ENCODE data around the gene CIAPIN1. TPM values are rescaled to one million over a fixed set of nuclear protein-coding genes. Genes with fewer than 3 reads are reported as not detected.
"Not testable (repeated sequence)": the region's sequence is repeated elsewhere in the genome, so short reads cannot be mapped to it uniquely, and the experiment has no call there.

Gene CIAPIN1
- total RNA-seq, 1 donor from 2014 or later = 37.0 TPM

GRCh38 chr16:57445510-57445909 is 1.7 kb downstream of the CIAPIN1 start:
- no peak overlapping the region for H3K4me3 ChIP-seq
- H3K4me1 ChIP-seq = peaks cover 31% of the 10 kb centered on the region
- no peaks in the 10 kb centered on the region for H3K9me3 ChIP-seq
- H3K36me3 ChIP-seq = peaks cover 2% of the 10 kb centered on the region
- H3K27me3 ChIP-seq (ENCODE audit: low read depth) = no peaks in the 10 kb centered on the region
- no peak for DNase-seq
- TF ChIP-seq CTCF (IDR thresholded peaks at IDR 0.05) = no peak
- H3K27ac ChIP-seq = no peak overlapping the region
- intact Hi-C loops (cut with DNase I) = no loop called here
- ATAC-seq = no peak

- intact Hi-C loops (cut with DNase I) = no loop called here
- ATAC-seq = no peak
- H3K9me3 ChIP-seq = no peaks in the 10 kb centered on the region
- peaks cover 8% of the 10 kb centered on the region for H3K36me3 ChIP-seq
- H3K4me3 ChIP-seq = no peak overlapping the region
- TF ChIP-seq CTCF (IDR thresholded peaks at IDR 0.05) = no peak
- DNase-seq = no peak
- H3K4me1 ChIP-seq = peaks cover 31% of the 10 kb centered on the region
- H3K27me3 ChIP-seq (ENCODE audit: low read depth) = no peaks in the 10 kb centered on the region
- H3K27ac ChIP-seq = no peak overlapping the region
Measured at GRCh38 chr16:57444711-57445110, 2.5 kb downstream of the CIAPIN1 start.

- H3K9me3 ChIP-seq; ATAC-seq; DNase-seq; intact Hi-C loops (cut with DNase I); H3K4me1 ChIP-seq; H3K27me3 ChIP-seq (ENCODE audit: low read depth); H3K27ac ChIP-seq; H3K4me3 ChIP-seq: not testable (repeated sequence)
- peaks cover 50% of the 10 kb centered on the region for H3K36me3 ChIP-seq
Measured at GRCh38 chr16:57440551-57440950, 6.6 kb downstream of the CIAPIN1 start.

GRCh38 chr16:57439947-57440346 is 7.2 kb downstream of the CIAPIN1 start:
- DNase-seq; H3K4me1 ChIP-seq; intact Hi-C loops (cut with DNase I); H3K4me3 ChIP-seq; H3K27me3 ChIP-seq (ENCODE audit: low read depth); H3K27ac ChIP-seq; ATAC-seq; H3K9me3 ChIP-seq: not testable (repeated sequence)
- H3K36me3 ChIP-seq = peaks cover 56% of the 10 kb centered on the region

- H3K4me1 ChIP-seq = no peaks in the 10 kb centered on the region
- intact Hi-C loops (cut with DNase I) = no loop called here
- no peaks in the 10 kb centered on the region for H3K27me3 ChIP-seq (ENCODE audit: low read depth)
- H3K27ac ChIP-seq = no peak overlapping the region
- ATAC-seq (no peak), DNase-seq (no peak)
- H3K36me3 ChIP-seq = peaks cover 97% of the 10 kb centered on the region
- H3K9me3 ChIP-seq = no peaks in the 10 kb centered on the region
- TF ChIP-seq CTCF (IDR thresholded peaks at IDR 0.05) = no peak
- no peak overlapping the region for H3K4me3 ChIP-seq
Measured at GRCh38 chr16:57435838-57436237, 11.3 kb downstream of the CIAPIN1 start.

GRCh38 chr16:57434003-57434402 is 13.2 kb downstream of the CIAPIN1 start:
- DNase-seq = no peak
- ATAC-seq = no peak
- H3K27me3 ChIP-seq (ENCODE audit: low read depth) = no peaks in the 10 kb centered on the region
- H3K36me3 ChIP-seq = peaks cover 100% of the 10 kb centered on the region
- no peaks in the 10 kb centered on the region for H3K9me3 ChIP-seq
- intact Hi-C loops (cut with DNase I) = no loop called here
- H3K27ac ChIP-seq = no peak overlapping the region
- TF ChIP-seq CTCF (IDR thresholded peaks at IDR 0.05) = no peak
- no peaks in the 10 kb centered on the region for H3K4me1 ChIP-seq
- H3K4me3 ChIP-seq = no peak overlapping the region

- ATAC-seq (no peak), DNase-seq (no peak)
- no peak overlapping the region for H3K4me3 ChIP-seq
- intact Hi-C loops (cut with DNase I) = no loop called here
- H3K9me3 ChIP-seq = no peaks in the 10 kb centered on the region
- no peaks in the 10 kb centered on the region for H3K4me1 ChIP-seq
- no peak overlapping the region for H3K27ac ChIP-seq
- no peaks in the 10 kb centered on the region for H3K27me3 ChIP-seq (ENCODE audit: low read depth)
- peaks cover 100% of the 10 kb centered on the region for H3K36me3 ChIP-seq
- no peak for TF ChIP-seq CTCF (IDR thresholded peaks at IDR 0.05)
Measured at GRCh38 chr16:57432989-57433388, 14.2 kb downstream of the CIAPIN1 start.

Measured in lower lobe of right lung (tissue), 2 donors.